HG03575 (cell line): ENCODE data around the gene TMC2.

Experiments used
- ATAC-seq: cut with Tn5 transposase; IDR thresholded peaks from one replicate; pipeline ENCODE4 v1.9.1; 2021; ENCODE audit not compliant: unreplicated experiment, insufficient number of reproducible peaks, low FRiP score; ENCODE audit errors: extremely low read depth

Gene TMC2

DNA sequence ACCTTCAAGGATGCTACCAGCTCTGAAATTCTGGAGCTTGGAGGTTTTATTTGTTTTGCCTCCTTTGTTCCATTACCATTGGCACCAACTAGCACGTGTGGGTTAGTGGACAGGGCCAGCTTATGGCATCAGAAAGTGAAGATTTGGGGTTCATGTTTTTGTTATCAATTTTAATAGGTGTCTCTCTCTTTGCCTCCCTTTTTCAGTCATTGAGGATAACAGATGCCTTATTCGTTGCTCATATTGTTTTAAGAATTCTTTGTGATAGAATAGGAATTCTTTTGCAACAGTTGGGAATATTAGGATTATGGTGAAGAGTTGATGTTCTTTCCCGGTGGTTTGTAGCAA lies 22.9 kb downstream of the TMC2 start:
- ATAC-seq = no peak

DNA sequence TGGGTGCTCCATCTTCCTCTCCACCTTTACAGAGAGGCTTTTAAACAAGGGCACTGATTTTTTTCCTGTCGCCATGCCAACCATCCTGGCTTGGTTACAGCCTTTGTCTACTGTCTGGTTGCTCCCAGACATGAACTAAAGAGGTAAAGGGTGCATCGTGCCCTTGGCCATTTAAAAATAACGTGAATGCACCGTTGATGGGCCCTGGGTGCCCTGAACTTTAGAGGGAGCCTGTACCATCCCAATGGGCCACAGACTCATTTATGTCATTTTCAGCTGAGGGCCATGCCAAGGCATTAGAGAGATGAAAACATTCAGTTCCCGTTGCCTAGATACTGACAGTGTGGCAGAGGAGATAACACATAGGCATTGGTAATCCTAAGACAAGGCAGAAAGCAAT lies 23.3 kb downstream of the TMC2 start:
- ATAC-seq = no peak

DNA sequence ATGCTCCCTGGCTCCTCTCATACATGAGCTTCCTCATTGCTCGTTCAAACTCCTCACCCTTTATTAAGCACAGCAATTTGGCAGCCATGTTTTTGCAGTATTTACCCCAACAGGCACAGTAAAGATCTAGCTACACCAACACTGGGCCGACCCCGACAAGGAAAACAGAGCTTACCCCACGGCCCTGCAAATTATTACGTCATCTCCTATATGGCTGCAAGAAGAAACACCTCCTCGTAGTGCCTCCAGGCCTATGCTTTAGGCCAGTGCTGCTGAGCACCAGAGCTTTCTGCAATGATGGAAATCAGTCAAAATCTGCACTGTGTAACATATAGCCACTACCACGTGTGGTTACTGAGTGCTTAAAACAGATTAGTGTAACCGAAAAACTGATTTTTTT lies 26.7 kb downstream of the TMC2 start:
- ATAC-seq = no peak

DNA sequence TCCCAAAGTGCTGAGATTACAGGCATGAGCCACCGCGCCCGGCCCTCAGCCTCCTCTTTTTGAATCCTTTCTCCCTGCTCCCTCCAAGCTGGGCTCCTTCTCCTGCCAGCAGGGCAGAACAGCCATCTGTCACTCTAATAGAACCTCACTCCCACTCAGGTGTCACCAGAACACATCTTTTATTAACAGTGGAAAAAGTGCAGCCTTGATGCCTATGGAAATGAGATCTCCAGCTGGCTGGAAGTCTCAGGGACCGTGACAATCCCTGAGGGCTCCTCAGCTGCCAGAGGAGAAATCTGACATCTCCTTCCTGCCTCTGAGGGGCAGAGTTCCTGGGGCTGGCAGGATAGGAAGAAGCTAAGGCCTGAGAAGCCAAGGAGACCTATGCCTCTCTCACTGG lies 28.0 kb downstream of the TMC2 start:
- no peak for ATAC-seq

DNA sequence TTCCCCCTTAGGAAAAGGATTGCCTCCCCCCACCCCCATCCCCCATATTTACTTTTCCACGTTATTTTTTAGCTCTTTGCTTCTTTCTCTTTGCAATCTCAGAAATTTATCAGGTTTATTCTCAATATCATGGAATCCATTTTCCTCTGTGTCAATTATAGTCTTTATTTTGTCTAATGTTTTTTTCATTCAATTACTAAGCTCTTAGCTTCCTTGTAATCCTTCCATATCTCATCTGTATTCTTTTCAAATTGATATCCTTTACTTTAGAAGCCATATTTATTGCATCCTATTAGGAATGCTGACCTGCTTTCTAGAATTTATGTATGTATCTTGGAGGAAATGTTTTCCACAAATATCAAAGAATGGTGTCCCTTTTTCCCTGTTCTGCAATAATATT lies 39.3 kb downstream of the TMC2 start:
- no peak for ATAC-seq

DNA sequence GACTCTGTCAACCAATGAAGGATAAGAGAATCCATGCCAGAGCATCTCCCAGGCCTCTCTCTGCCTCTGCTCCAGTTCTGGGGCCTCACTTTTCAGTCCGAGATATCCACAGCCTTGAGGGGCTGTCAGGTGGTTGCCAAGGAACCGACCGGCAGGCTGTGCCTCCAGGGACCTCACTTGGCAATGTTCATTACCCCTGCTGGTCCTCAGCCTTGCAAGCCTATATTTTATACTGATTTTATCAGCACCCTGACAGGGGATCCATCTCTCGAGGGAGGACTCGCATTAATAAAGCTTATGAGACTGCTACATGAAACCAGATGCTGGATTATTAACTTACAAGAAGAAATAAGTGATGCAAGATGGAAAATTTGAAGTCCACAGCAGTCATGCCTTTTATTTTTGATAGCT lies 39.9 kb downstream of the TMC2 start:
- ATAC-seq = no peak

DNA sequence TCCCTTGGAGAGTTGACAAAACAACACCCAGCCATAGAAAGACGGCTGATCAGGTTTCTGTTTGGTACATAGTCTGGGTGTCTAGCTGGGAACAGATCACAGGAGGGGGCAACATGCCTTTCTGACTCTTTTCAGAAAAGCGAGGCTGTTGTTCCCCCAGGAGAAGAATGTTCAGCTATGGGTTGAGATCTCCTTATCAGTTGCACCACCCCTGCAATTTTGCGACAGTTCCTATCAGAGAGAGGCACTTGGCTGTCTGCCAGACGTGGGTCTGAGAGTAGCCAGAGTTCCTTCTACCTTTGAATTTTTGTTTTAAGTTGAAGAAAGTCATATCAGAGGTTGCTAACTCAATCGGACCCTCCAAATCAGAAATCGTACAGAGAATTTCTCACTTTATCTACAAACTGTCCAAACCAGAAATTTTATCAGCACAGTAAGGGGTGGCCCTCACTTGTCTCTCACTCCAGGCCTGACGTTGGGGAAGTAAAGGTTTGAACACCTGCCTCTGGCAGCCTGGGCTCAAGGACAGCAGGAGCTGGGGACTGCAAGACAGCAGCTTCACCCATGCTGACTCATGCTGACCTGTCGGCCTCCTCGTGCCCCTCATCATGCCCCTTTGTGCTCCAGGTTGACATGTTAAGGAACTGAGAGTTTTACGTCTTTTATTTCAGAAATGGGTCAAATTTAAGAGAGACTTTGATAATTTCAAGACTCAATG lies 42.3 kb downstream of the TMC2 start:
- no peak for ATAC-seq

DNA sequence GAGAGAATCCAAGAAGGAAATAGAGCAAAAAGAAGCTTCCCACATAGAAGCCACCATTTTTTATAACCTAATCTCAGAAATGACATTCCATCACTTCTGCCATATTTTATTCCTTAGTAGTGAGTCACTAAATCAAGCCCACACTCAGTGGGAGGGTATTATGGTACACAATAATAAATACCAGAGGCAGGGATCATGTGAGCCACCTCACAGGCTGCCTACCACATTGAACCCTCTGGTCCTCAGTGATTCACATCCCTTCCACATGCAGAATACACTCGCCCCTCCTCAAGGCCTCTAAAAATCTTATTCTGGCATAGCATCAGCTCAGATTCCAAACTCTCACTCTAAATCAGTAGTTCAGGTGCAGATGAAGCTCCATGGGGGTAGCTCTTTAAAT lies 49.4 kb downstream of the TMC2 start:
- ATAC-seq = no peak

DNA sequence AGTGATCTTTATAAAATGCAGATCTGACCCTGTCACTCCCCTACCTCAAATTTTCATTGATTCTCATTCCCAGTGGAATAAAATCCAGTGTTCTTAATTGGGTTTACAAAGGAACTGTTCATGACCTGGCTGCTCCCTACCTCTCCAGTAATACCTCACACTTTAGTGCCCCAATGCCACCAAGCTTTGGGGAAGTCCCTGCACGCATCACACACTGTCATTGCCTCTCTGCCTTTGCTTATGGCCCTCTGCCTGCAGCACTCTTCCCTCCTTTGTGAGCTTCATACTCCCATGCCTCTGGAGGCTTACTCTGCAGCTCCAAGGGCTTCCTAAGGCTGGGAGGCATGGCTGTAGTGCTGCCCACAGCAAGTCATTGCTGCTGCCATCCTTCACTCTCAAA lies 57.4 kb downstream of the TMC2 start:
- no peak for ATAC-seq

DNA sequence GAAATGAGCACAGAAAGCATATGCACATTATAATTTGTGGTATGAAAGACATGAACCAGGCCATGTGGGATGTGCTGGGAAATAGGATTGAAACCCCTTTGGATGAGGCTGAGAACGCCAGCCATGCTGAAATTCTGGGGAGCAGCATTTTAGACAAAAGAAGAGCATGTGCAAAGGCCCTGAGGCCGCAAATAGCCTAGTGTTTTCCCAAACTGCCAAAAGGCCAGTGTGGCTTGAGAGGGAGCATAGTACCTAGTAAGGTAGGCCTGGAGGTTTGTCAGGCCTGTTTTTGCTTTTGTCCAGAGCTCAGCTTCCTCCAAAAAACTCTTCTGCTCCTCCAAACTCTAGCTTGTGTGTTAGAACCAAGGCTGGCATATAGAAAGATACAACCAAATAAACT lies 58.7 kb downstream of the TMC2 start:
- ATAC-seq = no peak

DNA sequence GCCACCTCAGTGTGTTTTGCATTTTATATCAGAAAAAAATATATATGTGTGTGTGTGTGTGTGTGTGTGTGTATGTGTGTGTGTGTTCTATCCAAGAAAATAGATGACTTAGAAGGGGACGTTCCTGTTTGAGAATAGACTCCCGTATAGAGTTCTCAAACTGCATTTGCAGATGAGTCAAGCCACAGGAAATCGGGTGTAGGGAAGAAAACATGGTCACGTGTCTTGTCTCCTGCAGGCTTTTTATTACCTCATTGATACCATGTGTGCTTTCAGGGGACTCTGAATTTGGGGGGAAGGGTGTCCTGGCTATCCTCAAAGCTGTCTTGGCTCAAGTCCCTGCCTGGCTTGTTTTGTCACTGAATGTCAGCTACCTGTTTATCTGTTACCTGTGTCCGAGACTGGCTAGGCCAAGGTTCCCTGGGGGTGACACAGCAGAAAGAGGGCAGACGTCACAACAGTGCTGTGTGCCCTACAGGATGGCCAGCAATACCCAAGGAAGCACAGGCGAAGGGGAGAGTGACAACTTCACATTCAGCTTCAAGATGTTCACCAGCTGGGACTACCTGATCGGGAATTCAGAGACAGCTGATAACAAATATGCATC lies 60.4 kb downstream of the TMC2 start:
- no peak for ATAC-seq

DNA sequence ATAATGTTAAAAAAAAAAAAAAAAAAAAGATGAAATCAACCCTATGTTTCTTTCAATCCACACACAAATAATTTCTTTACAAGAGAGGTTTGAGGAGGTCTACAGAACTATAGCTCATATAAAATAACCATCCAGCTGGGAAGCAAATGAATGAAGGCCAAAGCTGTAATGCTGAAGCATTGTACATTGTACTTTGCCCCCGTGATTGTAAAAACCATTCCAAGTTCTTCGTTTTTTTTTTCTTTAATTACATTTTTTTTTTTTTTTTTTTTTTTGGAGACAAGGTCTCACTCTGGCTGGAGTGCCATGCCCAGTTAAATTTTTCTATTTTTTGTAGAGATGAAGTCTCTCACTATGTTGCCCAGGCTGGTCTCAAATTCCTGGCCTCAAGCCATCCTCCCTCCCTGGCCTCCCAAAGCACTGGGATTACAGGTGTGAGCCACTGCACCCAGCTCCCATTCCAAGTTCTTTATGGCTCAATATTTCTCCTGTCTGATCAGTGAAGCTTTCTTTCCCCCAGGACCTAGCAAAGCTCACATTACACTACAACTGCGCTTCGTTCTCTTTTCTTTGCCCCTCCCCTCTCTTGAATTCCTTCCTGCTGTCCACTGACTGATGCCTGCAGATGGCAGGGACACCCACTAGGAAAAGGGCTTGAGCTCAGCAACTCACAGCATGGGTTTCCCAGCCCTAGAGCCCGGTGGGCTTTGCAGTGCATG lies 63.1 kb downstream of the TMC2 start:
- no peak for ATAC-seq

DNA sequence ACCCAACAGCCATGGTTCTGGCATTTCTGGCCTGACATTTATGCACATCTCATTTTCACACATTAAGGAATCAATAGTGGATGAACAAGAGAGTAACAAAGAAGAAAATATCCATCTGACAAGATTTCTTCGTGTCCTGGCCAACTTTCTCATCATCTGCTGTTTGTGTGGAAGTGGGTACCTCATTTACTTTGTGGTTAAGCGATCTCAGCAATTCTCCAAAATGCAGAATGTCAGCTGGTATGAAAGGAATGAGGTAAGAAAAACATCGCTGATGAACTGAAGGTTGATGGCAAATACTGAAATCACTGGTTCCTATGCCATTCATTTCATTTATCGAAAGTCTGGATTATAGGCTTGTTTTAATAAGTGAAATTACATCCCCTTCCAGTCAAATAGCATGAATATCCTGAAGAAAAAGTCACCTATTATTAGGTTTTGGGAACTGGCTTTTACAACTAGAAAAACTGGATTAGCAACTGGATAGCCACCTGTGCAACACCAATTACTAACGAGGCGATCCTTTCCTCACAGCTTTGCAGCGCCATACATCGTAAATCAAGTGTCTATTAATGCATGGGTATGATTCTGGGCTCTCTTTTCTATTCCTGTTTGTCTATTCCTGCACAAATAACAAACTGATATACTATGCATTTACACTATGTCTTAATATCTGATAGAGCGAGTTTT lies 65.8 kb downstream of the TMC2 start:
- ATAC-seq = no peak

DNA sequence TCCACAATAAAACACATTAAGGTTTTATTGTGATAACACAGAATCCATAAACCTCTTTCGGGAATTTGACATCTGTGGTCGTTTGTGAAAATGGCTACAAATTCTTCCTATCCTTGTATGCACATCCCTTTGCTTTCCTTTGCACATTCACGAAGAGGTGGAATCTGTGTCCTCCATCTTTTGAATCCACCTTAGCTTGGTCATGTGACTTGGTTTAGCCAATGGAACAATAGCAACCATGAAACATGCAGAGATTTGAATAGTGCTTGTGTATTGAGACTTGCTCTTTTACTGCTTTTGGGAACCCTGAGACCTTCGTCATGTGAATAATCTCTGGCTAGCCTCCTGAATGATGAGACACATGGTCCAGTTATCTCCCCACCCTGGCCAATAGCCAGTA lies 66.4 kb downstream of the TMC2 start:
- ATAC-seq = no peak

DNA sequence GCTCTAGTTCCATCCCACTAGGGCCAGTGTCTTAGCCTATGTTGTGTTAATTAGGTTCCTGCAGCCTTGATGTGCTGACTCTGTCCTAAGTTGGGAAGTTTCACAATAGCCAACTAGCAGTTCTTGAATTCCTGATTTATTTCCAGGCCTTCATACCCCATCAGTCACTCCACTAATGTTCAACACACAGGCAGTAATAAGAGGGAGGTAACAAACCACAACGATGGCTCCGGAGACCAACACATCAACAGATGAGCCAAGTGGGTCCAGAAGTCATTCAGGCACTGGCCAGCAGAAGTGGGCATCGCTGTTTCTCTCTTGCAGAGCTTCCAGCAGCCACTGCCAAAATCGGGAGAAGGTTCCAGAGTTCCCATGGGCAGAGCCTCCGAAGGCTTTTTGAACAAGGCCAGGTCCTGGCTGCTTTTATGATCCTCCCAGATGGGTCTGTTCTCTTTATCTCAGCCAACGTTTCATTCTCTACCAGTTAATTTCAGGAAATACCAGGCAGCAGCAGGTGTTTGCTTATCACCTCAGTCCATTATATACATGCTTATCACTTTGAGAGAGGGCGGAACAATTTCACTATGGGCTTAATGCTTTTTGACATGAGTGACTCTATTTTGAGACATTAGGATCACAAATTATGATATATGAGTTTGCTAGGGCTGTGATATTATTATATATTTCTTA lies 67.6 kb downstream of the TMC2 start:
- no peak for ATAC-seq

DNA sequence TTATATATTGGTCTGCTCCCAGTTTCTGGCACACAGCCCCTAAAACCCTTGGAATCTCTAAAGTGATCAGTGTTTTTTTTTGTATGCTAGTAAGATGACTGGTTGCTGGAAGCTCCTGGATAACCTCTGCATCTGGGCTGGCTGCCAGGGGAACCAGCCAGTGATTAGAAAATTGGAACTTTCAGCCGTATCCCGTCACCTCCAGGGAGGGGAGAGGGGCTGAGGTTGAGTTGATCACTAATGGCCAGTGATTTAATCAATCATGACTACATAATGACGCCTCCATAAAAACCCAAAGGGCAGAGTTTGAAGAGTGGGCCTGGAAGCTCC lies 68.1 kb downstream of the TMC2 start:
- no peak for ATAC-seq

DNA sequence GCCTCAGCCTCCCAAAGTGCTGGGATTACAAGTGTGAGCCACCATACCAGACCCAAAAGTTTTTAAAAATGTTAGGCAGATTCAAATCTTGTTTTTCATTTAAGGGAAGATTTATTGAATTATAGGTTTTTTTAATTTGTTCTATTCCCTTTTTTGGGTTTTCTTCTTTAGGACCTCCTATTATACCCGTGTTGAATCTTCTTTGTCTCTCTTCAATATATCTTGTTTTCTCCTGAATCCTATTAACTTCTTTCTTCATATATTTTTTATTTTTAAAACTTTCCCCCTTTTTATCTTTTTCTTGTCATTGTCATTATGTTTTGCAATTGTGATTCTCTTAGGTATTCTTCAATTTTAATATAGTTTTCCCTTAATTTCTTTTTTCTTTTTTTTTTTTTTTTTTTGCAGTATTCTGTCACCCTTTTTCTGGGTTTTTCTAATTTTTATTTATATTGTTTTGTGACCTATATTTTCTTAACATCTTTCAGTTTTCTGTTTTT lies 70.2 kb downstream of the TMC2 start:
- ATAC-seq = no peak

DNA sequence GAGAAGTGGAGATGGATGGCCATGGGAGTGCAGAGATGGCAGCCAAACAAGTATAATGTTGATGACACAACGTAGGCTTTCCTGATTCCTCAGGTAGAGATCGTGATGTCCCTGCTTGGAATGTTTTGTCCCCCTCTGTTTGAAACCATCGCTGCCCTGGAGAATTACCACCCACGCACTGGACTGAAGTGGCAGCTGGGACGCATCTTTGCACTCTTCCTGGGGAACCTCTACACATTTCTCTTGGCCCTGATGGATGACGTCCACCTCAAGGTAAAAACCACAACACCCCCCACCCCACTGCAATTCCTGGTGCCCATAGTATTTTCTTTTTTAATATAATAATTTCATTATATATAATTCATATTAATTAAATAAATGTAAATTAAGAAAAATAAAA lies 74.0 kb downstream of the TMC2 start:
- ATAC-seq = no peak

DNA sequence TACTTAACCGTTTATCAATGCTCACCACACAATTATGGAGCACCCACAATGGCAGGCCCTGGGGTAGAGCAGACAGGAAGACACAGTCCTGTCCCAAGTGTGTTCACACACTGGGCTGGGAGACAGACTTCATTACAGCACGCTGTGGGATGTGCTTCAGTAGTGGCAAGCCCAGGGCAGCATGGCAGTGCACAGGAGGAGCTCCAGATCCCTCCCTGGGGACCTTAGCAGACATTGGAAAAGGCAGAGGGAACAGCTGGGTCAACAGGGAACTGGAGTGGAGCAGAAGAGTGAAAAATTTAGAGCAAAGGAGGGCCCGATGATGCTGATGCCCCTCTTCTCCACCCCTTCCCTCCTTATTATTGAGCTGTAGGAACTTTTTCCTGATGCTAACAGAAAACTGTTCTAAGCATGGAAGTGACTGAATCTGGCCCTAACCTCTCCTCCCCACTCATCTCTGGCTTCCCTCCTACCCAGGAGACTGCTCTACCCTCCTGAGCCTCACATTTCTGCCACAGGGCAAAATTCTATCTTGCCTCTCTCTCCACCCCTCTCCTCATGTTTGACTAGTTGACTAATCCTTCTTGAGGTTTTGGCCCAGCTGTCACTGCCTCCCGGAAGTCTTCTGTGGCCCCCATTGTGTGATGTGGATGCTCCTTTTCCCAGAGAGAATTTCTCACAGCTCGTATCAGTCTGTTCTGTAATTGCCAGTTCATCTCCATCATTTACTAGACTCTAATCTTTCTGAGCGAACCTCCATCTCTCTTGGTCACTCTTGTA lies 74.8 kb downstream of the TMC2 start:
- ATAC-seq = no peak
